ENCODE results near the gene VPS16.

The VPS16 gene

GRCh38 chr20:2837221-2837960 is 3.2 kb upstream of the VPS16 start:
- TF ChIP-seq OSR1 (CRISPR knock-in tag; IDR thresholded peaks at IDR 0.05) (no peak), ZNF70 (CRISPR knock-in tag; IDR thresholded peaks at IDR 0.05) (no peak), ZFP30 (CRISPR knock-in tag; IDR thresholded peaks at IDR 0.05) (no peak), SNAI2 (CRISPR knock-in tag; IDR thresholded peaks at IDR 0.05) (no peak), ESRRG (CRISPR knock-in tag; IDR thresholded peaks at IDR 0.05) (no peak), ARNTL (CRISPR knock-in tag; IDR thresholded peaks at IDR 0.05; ENCODE audit: borderline replicate concordance, low read depth) (no peak)
- ATAC-seq: no peak

DNA sequence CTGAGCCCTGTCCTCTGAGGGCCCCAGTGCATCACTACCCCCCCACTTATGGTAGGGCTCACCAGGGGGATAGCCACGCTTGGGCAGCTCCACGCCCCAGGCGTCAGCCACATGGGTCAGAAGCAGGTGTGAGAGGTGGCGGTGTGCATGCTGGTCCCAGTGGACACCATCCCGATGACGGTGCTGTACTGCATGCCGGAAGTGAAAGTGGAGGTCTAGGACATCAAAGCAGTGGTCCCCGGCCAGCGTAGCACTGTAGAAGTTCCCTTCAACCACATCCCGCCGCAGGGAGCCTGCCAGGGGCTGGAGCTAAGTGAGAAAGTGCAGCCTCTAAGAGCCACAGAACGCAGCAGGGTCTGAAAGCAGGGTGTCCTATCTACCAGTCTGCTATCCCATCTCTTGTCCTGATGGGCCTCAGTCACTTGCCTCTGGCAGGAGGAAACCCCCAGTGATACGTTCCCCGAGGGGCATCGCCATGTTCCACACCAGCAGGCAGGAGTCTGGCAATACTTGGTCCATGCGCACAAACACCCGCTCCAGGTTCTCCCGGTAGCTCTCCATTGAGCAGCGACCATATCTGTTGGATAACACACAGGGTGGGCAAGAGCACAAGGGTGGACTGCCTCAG is 2.3 kb upstream of the VPS16 start:
- TF ChIP-seq ZNF70 (CRISPR knock-in tag; IDR thresholded peaks at IDR 0.05): no peak
- no peak for ATAC-seq

GRCh38 chr20:2838847-2839671 is 1.5 kb upstream of the VPS16 start:
- no peak for TF ChIP-seq OSR1 (CRISPR knock-in tag; IDR thresholded peaks at IDR 0.05)
- no peak for TF ChIP-seq TCF4 (CRISPR knock-in tag; IDR thresholded peaks at IDR 0.05; ENCODE audit: borderline replicate concordance)
- TF ChIP-seq ZNF70 (CRISPR knock-in tag; IDR thresholded peaks at IDR 0.05): no peak
- TF ChIP-seq TOX (CRISPR knock-in tag; IDR thresholded peaks at IDR 0.05; ENCODE audit: borderline replicate concordance): no peak
- no peak for TF ChIP-seq SNAI2 (CRISPR knock-in tag; IDR thresholded peaks at IDR 0.05)
- TF ChIP-seq ZC3H10 (CRISPR knock-in tag; IDR thresholded peaks at IDR 0.05): no peak
- TF ChIP-seq CSRNP3 (CRISPR knock-in tag; IDR thresholded peaks at IDR 0.05): no peak
- TF ChIP-seq ZFP3 (CRISPR knock-in tag; IDR thresholded peaks at IDR 0.05): no peak
- no peak for TF ChIP-seq ARNTL (CRISPR knock-in tag; IDR thresholded peaks at IDR 0.05; ENCODE audit: borderline replicate concordance, low read depth)
- no peak for TF ChIP-seq ISL1 (CRISPR knock-in tag; IDR thresholded peaks at IDR 0.05)
- no peak for TF ChIP-seq TSHZ2 (CRISPR knock-in tag; IDR thresholded peaks at IDR 0.05)
- TF ChIP-seq BACH2 (CRISPR knock-in tag; IDR thresholded peaks at IDR 0.05; ENCODE audit: borderline replicate concordance): no peak
- no peak for TF ChIP-seq CSDC2 (CRISPR knock-in tag; IDR thresholded peaks at IDR 0.05)
- ATAC-seq: no peak

DNA sequence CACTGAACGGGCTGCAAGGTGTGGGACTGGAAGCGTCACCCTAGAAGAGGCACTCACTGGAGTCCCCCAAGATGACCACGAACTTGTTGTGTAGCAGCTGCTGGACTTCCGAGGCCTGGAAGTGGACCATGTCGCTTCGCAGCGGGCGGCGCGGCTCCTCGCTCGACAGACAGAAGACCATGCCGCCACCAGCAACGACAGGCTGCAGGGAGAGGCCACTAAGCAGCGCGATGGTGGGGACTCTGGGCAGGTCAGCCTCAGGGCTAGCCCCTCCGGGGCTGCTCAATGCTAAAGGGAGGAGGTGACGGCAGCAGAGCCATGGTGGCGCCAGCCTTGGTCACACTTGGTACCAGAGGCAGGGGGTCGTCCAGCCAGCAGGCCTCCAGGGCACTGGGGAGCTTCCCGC is 810 bp upstream of the VPS16 start:
- no peak for ATAC-seq
- TF ChIP-seq ISL1 (CRISPR knock-in tag; IDR thresholded peaks at IDR 0.05): no peak
- no peak for TF ChIP-seq GLIS3 (CRISPR knock-in tag; IDR thresholded peaks at IDR 0.05)
- no peak for TF ChIP-seq TSHZ2 (CRISPR knock-in tag; IDR thresholded peaks at IDR 0.05)
- no peak for TF ChIP-seq OSR1 (CRISPR knock-in tag; IDR thresholded peaks at IDR 0.05)
- TF ChIP-seq RARB (CRISPR knock-in tag; IDR thresholded peaks at IDR 0.05): no peak
- TF ChIP-seq ZNF70 (CRISPR knock-in tag; IDR thresholded peaks at IDR 0.05): no peak
- TF ChIP-seq ZFP30 (CRISPR knock-in tag; IDR thresholded peaks at IDR 0.05): no peak
- TF ChIP-seq, protein P1, sequence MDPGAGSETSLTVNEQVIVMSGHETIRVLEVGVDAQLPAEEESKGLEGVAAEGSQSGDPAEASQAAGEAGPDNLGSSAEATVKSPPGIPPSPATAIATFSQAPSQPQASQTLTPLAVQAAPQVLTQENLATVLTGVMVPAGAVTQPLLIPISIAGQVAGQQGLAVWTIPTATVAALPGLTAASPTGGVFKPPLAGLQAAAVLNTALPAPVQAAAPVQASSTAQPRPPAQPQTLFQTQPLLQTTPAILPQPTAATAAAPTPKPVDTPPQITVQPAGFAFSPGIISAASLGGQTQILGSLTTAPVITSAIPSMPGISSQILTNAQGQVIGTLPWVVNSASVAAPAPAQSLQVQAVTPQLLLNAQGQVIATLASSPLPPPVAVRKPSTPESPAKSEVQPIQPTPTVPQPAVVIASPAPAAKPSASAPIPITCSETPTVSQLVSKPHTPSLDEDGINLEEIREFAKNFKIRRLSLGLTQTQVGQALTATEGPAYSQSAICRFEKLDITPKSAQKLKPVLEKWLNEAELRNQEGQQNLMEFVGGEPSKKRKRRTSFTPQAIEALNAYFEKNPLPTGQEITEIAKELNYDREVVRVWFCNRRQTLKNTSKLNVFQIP (CRISPR knock-in tag; IDR thresholded peaks at IDR 0.05; ENCODE audit: borderline replicate concordance, low read depth): no peak
- TF ChIP-seq, protein P2, sequence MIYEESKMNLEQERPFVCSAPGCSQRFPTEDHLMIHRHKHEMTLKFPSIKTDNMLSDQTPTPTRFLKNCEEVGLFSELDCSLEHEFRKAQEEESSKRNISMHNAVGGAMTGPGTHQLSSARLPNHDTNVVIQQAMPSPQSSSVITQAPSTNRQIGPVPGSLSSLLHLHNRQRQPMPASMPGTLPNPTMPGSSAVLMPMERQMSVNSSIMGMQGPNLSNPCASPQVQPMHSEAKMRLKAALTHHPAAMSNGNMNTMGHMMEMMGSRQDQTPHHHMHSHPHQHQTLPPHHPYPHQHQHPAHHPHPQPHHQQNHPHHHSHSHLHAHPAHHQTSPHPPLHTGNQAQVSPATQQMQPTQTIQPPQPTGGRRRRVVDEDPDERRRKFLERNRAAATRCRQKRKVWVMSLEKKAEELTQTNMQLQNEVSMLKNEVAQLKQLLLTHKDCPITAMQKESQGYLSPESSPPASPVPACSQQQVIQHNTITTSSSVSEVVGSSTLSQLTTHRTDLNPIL (CRISPR knock-in tag; IDR thresholded peaks at IDR 0.05; ENCODE audit: low read depth): no peak
- no peak for TF ChIP-seq TCF4 (CRISPR knock-in tag; IDR thresholded peaks at IDR 0.05; ENCODE audit: borderline replicate concordance)
- no peak for TF ChIP-seq ZFP3 (CRISPR knock-in tag; IDR thresholded peaks at IDR 0.05)
- no peak for TF ChIP-seq ZNF8 (CRISPR knock-in tag; IDR thresholded peaks at IDR 0.05)
- no peak for TF ChIP-seq PPARA (CRISPR knock-in tag; IDR thresholded peaks at IDR 0.05; ENCODE audit: borderline replicate concordance)
- TF ChIP-seq ZC3H10 (CRISPR knock-in tag; IDR thresholded peaks at IDR 0.05): no peak

All from SK-N-SH treated with all-trans-retinoic acid at 6 μM for 48 hours (cell line).